ENCODE data around the gene AHRR.

The AHRR gene

GRCh38 chr5:320524-321229, 837 bp upstream of the AHRR start:
- H3F3A ChIP-seq (ENCODE audit: insufficient read depth, low read length) = no peaks in the 10 kb centered on the region
- no peaks in the 10 kb centered on the region for H3K79me2 ChIP-seq (ENCODE audit: insufficient read depth, low read length)
- H3K4me1 ChIP-seq (ENCODE audit: insufficient read depth, low read length, severe bottlenecking) = peaks cover 17% of the 10 kb centered on the region
- no peaks in the 10 kb centered on the region for H3K9me3 ChIP-seq (ENCODE audit: low read length)
- no peaks in the 10 kb centered on the region for H3K9me2 ChIP-seq (ENCODE audit: low read depth, low read length)
- peaks cover 6% of the 10 kb centered on the region; the same call in 1 of the 2 replicates for H3K36me3 ChIP-seq (ENCODE audit: insufficient read depth, low read length)
- TF ChIP-seq EZH2 (IDR thresholded peaks at IDR 0.05; ENCODE audit: borderline replicate concordance, low read length) = no peak
- no peak for TF ChIP-seq CTCF (IDR thresholded peaks at IDR 0.05; ENCODE audit: low read length)
- no peak overlapping the region for H2AFZ ChIP-seq (ENCODE audit: low read length)
- no peak overlapping the region; the same call in 1 of the 2 replicates for H3K9ac ChIP-seq (ENCODE audit: low read length)
- H3K27me3 ChIP-seq (ENCODE audit: insufficient read depth, low read length) = no peaks in the 10 kb centered on the region
- H3K4me3 ChIP-seq (ENCODE audit: low read depth, low read length, poor library complexity, severe bottlenecking) = peak overlapping the region; percentile 62
- H4K20me1 ChIP-seq (ENCODE audit: insufficient read depth, low read length) = no peaks in the 10 kb centered on the region
- H3K4me2 ChIP-seq (ENCODE audit: low read length) = peak overlapping the region; percentile 67; the same call in 1 of the 2 replicates
- H3K27ac ChIP-seq (ENCODE audit: low read depth, low read length, poor library complexity, severe bottlenecking) = no peak overlapping the region

GRCh38 chr5:321726-322251, 275 bp downstream of the AHRR start:
- no peaks in the 10 kb centered on the region for H3K79me2 ChIP-seq (ENCODE audit: insufficient read depth, low read length)
- no peaks in the 10 kb centered on the region for H3F3A ChIP-seq (ENCODE audit: insufficient read depth, low read length)
- H3K36me3 ChIP-seq (ENCODE audit: insufficient read depth, low read length) = peaks cover 13% of the 10 kb centered on the region
- TF ChIP-seq EZH2 (IDR thresholded peaks at IDR 0.05; ENCODE audit: borderline replicate concordance, low read length) (no peak), CTCF (IDR thresholded peaks at IDR 0.05; ENCODE audit: low read length) (no peak)
- H3K4me2 ChIP-seq (ENCODE audit: low read length) = peak overlapping the region; percentile 67
- H3K27me3 ChIP-seq (ENCODE audit: insufficient read depth, low read length) = no peaks in the 10 kb centered on the region
- peak overlapping the region; percentile 50 for H3K27ac ChIP-seq (ENCODE audit: low read depth, low read length, poor library complexity, severe bottlenecking)
- peaks cover 17% of the 10 kb centered on the region for H3K4me1 ChIP-seq (ENCODE audit: insufficient read depth, low read length, severe bottlenecking)
- no peak overlapping the region for H2AFZ ChIP-seq (ENCODE audit: low read length)
- H3K4me3 ChIP-seq (ENCODE audit: low read depth, low read length, poor library complexity, severe bottlenecking) = peak overlapping the region; percentile 62
- no peaks in the 10 kb centered on the region for H3K9me3 ChIP-seq (ENCODE audit: low read length)
- peak overlapping the region; percentile 67 for H3K9ac ChIP-seq (ENCODE audit: low read length)
- no peaks in the 10 kb centered on the region for H3K9me2 ChIP-seq (ENCODE audit: low read depth, low read length)
- no peaks in the 10 kb centered on the region for H4K20me1 ChIP-seq (ENCODE audit: insufficient read depth, low read length)

GRCh38 chr5:322281-322941, 897 bp downstream of the AHRR start:
- no peaks in the 10 kb centered on the region for H3K79me2 ChIP-seq (ENCODE audit: insufficient read depth, low read length)
- no peaks in the 10 kb centered on the region for H3K9me3 ChIP-seq (ENCODE audit: low read length)
- H3K9ac ChIP-seq (ENCODE audit: low read length) = peak overlapping the region; percentile 67
- no peaks in the 10 kb centered on the region for H4K20me1 ChIP-seq (ENCODE audit: insufficient read depth, low read length)
- peaks cover 17% of the 10 kb centered on the region for H3K4me1 ChIP-seq (ENCODE audit: insufficient read depth, low read length, severe bottlenecking)
- no peaks in the 10 kb centered on the region for H3F3A ChIP-seq (ENCODE audit: insufficient read depth, low read length)
- H3K4me3 ChIP-seq (ENCODE audit: low read depth, low read length, poor library complexity, severe bottlenecking) = peak overlapping the region; percentile 62
- H3K27ac ChIP-seq (ENCODE audit: low read depth, low read length, poor library complexity, severe bottlenecking) = peak overlapping the region; percentile 76
- TF ChIP-seq EZH2 (IDR thresholded peaks at IDR 0.05; ENCODE audit: borderline replicate concordance, low read length) (no peak), CTCF (IDR thresholded peaks at IDR 0.05; ENCODE audit: low read length) (no peak)
- no peaks in the 10 kb centered on the region for H3K27me3 ChIP-seq (ENCODE audit: insufficient read depth, low read length)
- no peaks in the 10 kb centered on the region for H3K9me2 ChIP-seq (ENCODE audit: low read depth, low read length)
- H3K4me2 ChIP-seq (ENCODE audit: low read length) = peak overlapping the region; percentile 67
- H3K36me3 ChIP-seq (ENCODE audit: insufficient read depth, low read length) = peaks cover 13% of the 10 kb centered on the region
- H2AFZ ChIP-seq (ENCODE audit: low read length) = no peak overlapping the region
